HG03135 (cell line): ENCODE measurements around the gene PLEKHO2.

Experiments
- ATAC-seq: cut with Tn5 transposase; IDR thresholded peaks from one replicate; pipeline ENCODE4 v1.9.1; 2021; ENCODE audit warnings: mild to moderate bottlenecking, moderate library complexity; ENCODE audit not compliant: unreplicated experiment

Gene PLEKHO2

GRCh38 chr15:64855205-64855975 lies 13.7 kb downstream of the PLEKHO2 start:
- no peak for ATAC-seq

- ATAC-seq, result no peak
Observed at GRCh38 chr15:64856429-64857145, 14.9 kb downstream of the PLEKHO2 start.

GRCh38 chr15:64857421-64857820 lies 15.7 kb downstream of the PLEKHO2 start:
- ATAC-seq, result no peak

GRCh38 chr15:64858021-64858575 lies 16.4 kb downstream of the PLEKHO2 start:
- no peak for ATAC-seq

GRCh38 chr15:64859226-64859625 lies 17.5 kb downstream of the PLEKHO2 start:
- ATAC-seq, result no peak

GRCh38 chr15:64861331-64861730 lies 19.6 kb downstream of the PLEKHO2 start:
- no peak for ATAC-seq

- no peak for ATAC-seq
Observed at GRCh38 chr15:64861960-64862359, 20.2 kb downstream of the PLEKHO2 start.

GRCh38 chr15:64862408-64862807 lies 20.7 kb downstream of the PLEKHO2 start:
- no peak for ATAC-seq

GRCh38 chr15:64864068-64864467 lies 22.4 kb downstream of the PLEKHO2 start:
- ATAC-seq, result no peak

- ATAC-seq, result no peak
Observed at GRCh38 chr15:64865126-64865997, 23.6 kb downstream of the PLEKHO2 start.

- ATAC-seq, result no peak
Observed at GRCh38 chr15:64865998-64866520, 24.3 kb downstream of the PLEKHO2 start.

GRCh38 chr15:64869501-64869900 lies 27.8 kb downstream of the PLEKHO2 start:
- no peak for ATAC-seq

- no peak for ATAC-seq
Observed at GRCh38 chr15:64870353-64870752, 28.6 kb downstream of the PLEKHO2 start.

- no peak for ATAC-seq
Observed at GRCh38 chr15:64875641-64876223, 34.0 kb downstream of the PLEKHO2 start.

GRCh38 chr15:64877435-64877834 lies 35.7 kb downstream of the PLEKHO2 start:
- ATAC-seq, result no peak

- ATAC-seq, result no peak
Observed at GRCh38 chr15:64878705-64879104, 37.0 kb downstream of the PLEKHO2 start.

GRCh38 chr15:64883100-64883581 lies 41.4 kb downstream of the PLEKHO2 start:
- ATAC-seq, result no peak

- ATAC-seq, result no peak
Observed at GRCh38 chr15:64883997-64884511, 42.3 kb downstream of the PLEKHO2 start.

GRCh38 chr15:64884679-64885078 lies 43.0 kb downstream of the PLEKHO2 start:
- ATAC-seq, result no peak

- no peak for ATAC-seq
Observed at GRCh38 chr15:64888336-64888735, 46.6 kb downstream of the PLEKHO2 start.
